Stimulated activated effector memory CD8-positive, alpha-beta T cell treated with anti-CD3 and anti-CD28 coated beads, Interleukin-12 subunit alpha, Interleukin-12 subunit beta, amount 100 ng/mL, for 72 hours (primary cell): ENCODE results near the gene MADD.

Experiments used
- ATAC-seq: fragments of 150-1000 bp; cut with Tn5 transposase; 2 replicates; pipeline ENCODE4 v1.10.0; 2021
- DNase-seq, 2 donors: peaks; one replicate each; pipeline ENCODE4 v3.0.0; 2021 to 2022; ENCODE audit warnings: low spot score in 2 of 2
- H3K27ac Mint-ChIP-seq: one replicate; pipeline ENCODE4 v1.8.0; 2022; ENCODE audit warnings: mild to moderate bottlenecking, mixed read lengths
- H3K36me3 Mint-ChIP-seq: one replicate; pipeline ENCODE4 v1.8.0; 2022; ENCODE audit warnings: mild to moderate bottlenecking, mixed read lengths
- H3K4me1 Mint-ChIP-seq: one replicate; pipeline ENCODE4 v1.8.0; 2022; ENCODE audit warnings: mixed read lengths
- H3K4me3 Mint-ChIP-seq: one replicate; pipeline ENCODE4 v1.8.0; 2022; ENCODE audit warnings: mild to moderate bottlenecking, mixed read lengths
- H3K9me3 Mint-ChIP-seq: one replicate; pipeline ENCODE4 v1.8.0; 2022; ENCODE audit warnings: mixed read lengths

MADD gene

DNA sequence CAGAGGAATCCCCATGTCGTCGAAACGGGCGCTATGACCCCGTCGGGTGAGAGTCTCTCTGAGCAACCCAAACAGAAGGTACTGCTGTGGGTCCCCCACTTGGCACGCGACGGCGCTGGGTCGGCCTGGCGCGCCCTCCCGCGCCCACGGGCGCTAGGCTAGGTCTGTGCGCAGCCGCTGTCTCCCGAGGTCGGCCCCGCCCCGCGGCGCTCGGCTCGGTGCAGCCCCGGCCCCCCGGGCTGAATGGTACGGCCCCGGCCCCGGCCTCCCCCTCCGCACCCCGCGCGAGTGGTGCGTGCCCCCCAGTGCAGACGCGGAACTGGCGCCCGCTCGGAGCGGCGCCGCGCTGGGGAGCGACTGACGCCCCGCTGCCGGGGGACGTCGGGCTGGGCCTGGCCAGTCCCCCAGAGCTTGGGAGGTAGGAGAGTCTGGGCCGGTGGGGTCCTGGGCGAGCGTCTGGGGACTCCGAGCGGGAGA lies at the start of gene MADD:
MADD (plus strand) TSS at position 305 of the 477 bp plus-strand sequence.
- Mint-ChIP-seq H3K4me3 (peak within 1 kb of the TSS; percentile 74), H3K9me3 (no peaks in the 10 kb centered on the region), H3K27ac (peak within 1 kb of the TSS; percentile 97), H3K4me1 (peaks cover 46% of the 10 kb centered on the region), H3K36me3 (peaks cover 31% of the 10 kb centered on the region)
- DNase-seq (peak in 1 of 2 donors; percentile 86), ATAC-seq (peak; percentile 89)

DNA sequence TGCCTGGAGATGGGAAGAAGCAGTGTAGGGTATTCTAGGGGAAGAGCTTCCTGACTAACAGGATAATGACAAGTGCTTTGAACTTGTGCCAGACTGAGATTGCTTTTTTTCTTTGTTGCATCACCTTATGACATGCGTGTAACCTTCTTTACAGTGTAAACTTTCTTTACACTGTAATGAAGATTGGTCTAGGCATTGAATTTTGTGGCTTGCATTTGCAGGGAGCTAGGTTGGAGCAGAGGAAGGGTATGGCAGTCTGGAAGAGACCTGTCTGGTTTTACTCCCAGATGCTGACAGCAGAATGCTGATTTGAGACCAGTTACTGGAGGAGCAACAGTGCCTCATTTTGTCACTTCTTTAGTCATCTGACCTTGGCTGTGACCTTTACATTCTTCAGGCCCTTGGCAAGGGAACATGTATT lies 49.5 kb upstream of the MADD start:
- ATAC-seq, result no peak
- Mint-ChIP-seq H3K9me3 (no peaks in the 10 kb centered on the region), H3K4me3 (peak overlapping the region; percentile 33), H3K4me1 (peaks cover 53% of the 10 kb centered on the region), H3K36me3 (peaks cover 100% of the 10 kb centered on the region), H3K27ac (peak overlapping the region; percentile 92)
- DNase-seq, result no peak

DNA sequence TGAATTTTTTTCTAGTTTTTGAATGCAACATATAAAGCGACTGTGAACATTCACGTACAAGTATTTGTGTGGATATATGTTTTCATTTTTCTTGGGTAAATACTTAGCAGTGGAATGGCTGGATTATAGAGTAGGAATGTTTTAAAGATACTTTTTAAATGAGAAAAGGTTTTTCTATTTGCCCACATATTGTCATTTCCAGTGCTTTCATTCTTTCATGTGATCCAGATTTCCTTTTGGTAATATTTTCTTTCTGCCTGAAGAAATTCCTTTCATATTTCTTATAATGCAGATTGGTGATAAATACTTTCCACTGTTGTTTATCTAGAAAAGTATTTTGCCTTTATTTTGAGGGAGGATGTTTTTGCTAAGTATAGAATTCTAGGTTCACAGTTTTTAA lies 47.2 kb upstream of the MADD start:
- Mint-ChIP-seq H3K4me1 (peaks cover 43% of the 10 kb centered on the region), H3K36me3 (peaks cover 100% of the 10 kb centered on the region), H3K9me3 (no peaks in the 10 kb centered on the region), H3K27ac (no peak overlapping the region), H3K4me3 (no peak overlapping the region)
- DNase-seq (no peak), ATAC-seq (no peak)

DNA sequence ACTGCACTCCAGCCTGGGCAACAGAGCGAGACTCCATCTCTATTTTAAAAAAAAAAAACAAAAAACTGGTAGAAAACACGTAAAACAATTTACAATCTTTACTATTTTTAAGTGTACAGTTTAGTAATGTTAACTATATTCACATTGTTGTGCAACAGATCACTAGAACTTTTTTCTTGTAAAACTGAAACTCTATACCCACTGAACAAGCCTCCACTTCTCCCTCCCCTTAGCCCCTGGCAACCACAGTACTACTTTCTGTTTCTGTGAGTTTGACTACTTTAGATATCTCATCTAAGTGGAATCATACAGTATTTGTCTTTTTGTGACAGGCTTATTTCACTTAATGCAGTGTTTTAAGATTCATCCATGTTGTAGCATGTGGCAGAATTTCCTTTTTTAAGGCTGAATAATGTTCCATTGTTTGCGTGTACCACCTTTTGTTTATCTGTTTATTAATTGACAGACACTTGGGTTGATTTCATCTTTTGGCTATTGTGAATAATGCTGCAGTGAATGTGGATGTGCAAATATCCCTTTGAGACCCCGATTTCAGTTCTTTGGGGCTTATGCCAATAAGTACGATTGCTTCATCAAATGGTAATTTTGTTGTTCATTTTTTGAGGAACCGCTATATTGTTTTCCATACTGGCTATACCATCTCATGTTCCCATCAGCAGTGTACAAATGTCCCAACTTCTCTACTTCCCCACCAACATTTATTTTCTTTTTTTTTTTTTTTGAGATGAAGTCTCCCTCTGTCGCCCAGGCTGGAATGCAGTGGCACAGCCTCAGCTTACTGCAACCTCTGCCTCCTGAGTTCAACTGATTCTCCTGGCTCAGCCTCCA lies 44.2 kb upstream of the MADD start:
- peak overlapping the region; percentile 32 for H3K27ac Mint-ChIP-seq
- ATAC-seq (peak; percentile 100), DNase-seq (no peak)
- no peaks in the 10 kb centered on the region for H3K9me3 Mint-ChIP-seq
- peak overlapping the region; percentile 31 for H3K4me3 Mint-ChIP-seq
- peaks cover 34% of the 10 kb centered on the region for H3K4me1 Mint-ChIP-seq
- H3K36me3 Mint-ChIP-seq, result peaks cover 100% of the 10 kb centered on the region

DNA sequence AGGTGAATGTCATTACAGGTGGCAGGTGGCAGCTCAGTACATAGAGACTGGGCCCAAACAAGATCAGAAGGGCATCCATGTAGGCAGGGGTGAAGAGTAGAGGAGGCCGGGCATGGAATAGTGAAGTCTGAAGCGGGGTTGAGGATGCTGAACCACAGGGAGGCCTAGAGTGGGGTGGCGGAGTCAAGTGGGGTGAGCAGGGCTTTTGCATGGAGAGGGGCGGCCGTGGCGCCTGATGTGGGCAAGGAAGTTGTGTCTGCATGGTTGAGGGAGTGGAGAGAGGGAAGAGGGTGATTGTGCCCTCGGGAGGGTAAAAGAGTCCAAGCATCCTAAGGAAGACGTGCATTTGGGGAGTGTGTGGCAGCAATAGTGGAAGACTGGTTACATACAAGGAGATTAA lies 40.8 kb upstream of the MADD start:
- peaks cover 34% of the 10 kb centered on the region for H3K4me1 Mint-ChIP-seq
- H3K36me3 Mint-ChIP-seq, result peaks cover 100% of the 10 kb centered on the region
- DNase-seq, result no peak
- no peaks in the 10 kb centered on the region for H3K9me3 Mint-ChIP-seq
- peak overlapping the region; percentile 75 for H3K27ac Mint-ChIP-seq
- ATAC-seq, result no peak
- no peak overlapping the region for H3K4me3 Mint-ChIP-seq

DNA sequence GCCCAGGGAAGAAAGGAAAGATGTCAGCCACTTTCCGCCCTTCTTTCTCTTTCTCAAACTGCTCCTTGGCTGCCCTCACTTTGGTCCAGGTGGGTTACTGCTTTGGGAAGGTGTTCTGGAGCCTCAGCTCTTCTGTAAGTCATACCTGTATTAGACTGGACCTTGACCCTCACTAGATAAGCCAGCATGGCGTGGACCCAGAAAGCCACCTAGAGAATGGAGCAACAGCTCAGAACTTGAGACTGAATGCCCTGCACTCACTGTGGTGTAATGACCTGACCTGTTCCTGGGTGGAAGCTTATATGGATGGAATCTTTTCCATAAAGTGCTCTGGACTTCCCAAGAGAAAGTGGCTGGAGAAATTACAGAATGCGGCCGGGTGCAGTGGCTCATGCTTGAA lies 36.9 kb upstream of the MADD start:
- H3K4me1 Mint-ChIP-seq, result peaks cover 35% of the 10 kb centered on the region
- ATAC-seq, result no peak
- no peak overlapping the region for H3K4me3 Mint-ChIP-seq
- peaks cover 100% of the 10 kb centered on the region for H3K36me3 Mint-ChIP-seq
- H3K27ac Mint-ChIP-seq, result no peak overlapping the region
- DNase-seq, result no peak
- H3K9me3 Mint-ChIP-seq, result no peaks in the 10 kb centered on the region

DNA sequence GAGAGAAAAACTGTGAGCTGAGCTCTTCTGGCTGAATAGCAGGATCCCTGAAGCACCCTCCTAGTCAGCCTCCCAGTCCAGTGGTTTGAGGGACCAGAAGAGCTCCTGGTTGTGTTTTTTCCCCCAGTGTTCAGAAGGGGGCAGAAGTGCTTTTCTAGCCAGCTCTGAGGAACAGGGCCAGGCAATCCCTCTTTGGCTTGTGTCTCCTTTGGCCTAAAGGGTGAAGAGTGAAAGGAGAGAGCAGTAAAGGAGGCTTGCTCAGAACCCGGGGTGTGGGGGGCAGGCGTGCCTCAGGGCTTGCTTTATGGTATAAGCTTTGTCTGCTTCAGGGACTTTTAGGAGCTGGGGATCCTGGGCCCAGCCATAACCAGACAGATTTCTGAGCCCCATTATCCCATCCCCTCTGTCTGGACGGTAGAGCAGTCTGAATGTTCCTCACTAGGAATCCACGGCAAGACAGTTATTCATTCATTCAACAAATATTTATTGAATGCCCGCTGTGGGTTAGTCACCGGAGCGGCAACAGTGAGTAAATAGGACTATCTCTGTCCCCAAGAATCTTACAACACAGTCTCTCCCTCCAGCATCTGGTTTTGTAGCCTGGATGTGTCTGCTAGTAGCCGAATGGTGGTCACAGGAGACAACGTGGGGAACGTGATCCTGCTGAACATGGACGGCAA lies 35.8 kb upstream of the MADD start:
- Mint-ChIP-seq H3K36me3 (peaks cover 100% of the 10 kb centered on the region), H3K4me1 (peaks cover 34% of the 10 kb centered on the region), H3K4me3 (no peak overlapping the region), H3K9me3 (no peaks in the 10 kb centered on the region), H3K27ac (peak overlapping the region; percentile 76)
- DNase-seq, result no peak
- peak; percentile 47 for ATAC-seq

DNA sequence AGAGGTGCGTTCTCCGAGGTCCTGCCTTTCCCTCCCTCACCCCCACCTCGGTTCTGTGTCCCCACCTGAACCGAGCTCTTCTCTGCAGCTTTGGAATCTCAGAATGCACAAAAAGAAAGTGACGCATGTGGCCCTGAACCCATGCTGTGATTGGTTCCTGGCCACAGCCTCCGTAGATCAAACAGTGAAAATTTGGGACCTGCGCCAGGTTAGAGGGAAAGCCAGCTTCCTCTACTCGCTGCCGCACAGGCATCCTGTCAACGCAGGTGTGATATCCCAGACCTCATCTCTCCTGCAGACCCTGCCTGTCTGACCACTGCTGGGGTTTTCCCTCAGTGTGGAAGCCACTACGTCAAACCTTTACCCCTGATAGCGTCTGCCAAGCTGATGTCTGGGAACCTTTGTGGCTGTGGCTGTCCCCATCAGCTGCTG lies 35.2 kb upstream of the MADD start:
- ATAC-seq (peak; percentile 50), DNase-seq (no peak)
- Mint-ChIP-seq H3K36me3 (peaks cover 100% of the 10 kb centered on the region), H3K27ac (peak overlapping the region; percentile 76), H3K4me1 (peaks cover 32% of the 10 kb centered on the region), H3K9me3 (no peaks in the 10 kb centered on the region), H3K4me3 (no peak overlapping the region)

DNA sequence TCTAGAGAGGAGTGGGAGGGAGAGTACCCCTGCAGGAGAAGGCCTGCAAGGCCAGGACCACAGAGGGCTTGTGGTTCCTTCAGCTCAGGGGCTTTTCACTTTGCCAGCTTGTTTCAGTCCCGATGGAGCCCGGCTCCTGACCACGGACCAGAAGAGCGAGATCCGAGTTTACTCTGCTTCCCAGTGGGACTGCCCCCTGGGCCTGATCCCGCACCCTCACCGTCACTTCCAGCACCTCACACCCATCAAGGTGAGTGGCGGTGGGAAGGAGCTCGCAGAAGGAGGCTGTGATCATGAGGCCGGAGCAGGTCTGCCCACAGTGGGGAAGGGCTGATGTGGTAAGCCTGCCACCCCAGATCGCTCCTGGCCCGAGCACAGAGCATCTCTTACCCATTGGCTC lies 34.8 kb upstream of the MADD start:
- peaks cover 100% of the 10 kb centered on the region for H3K36me3 Mint-ChIP-seq
- peak overlapping the region; percentile 76 for H3K27ac Mint-ChIP-seq
- H3K4me3 Mint-ChIP-seq, result no peak overlapping the region
- DNase-seq, result no peak
- no peaks in the 10 kb centered on the region for H3K9me3 Mint-ChIP-seq
- ATAC-seq, result no peak
- peaks cover 37% of the 10 kb centered on the region for H3K4me1 Mint-ChIP-seq

DNA sequence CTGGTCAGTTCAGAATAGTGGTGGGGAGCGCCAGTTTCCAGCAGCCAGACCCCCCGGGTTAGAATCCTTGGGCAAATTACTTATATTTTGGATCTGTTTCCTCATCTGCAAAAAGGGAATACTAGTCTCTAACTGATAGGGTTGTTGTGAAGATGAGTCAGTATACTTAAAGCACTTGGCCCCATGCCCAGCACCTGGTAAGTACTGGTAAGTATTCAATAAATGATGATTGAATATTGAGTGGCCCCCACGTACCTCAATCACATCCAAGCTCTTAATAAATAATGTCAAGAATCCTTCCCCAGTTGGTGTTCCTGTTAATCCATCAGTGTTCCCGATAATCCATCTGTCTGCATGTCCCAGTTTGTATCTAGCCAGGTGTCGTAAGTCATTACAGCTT lies 33.5 kb upstream of the MADD start:
- H3K36me3 Mint-ChIP-seq, result peaks cover 100% of the 10 kb centered on the region
- peak overlapping the region; percentile 72 for H3K27ac Mint-ChIP-seq
- H3K4me1 Mint-ChIP-seq, result peaks cover 41% of the 10 kb centered on the region
- H3K9me3 Mint-ChIP-seq, result no peaks in the 10 kb centered on the region
- no peak overlapping the region for H3K4me3 Mint-ChIP-seq
- DNase-seq, result no peak
- no peak for ATAC-seq

DNA sequence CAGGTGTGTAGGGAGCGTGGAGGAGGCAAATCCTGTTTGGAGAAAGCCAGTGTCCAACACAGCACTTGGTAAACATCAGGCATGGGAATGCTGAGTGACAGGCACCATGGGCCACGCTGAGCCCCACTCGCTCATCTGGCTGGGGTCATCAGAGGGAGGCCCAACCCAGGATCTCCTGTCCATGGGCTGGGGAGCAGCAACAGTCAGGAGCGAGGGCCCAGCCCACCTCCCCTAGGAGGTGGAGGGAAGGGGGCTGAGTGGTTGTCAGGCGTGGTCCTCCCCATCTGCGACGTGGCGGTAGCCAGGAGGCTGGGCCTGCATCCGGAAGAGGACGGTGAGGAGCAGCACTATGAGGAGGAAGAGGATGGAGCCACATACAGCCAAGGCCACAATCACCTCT lies 30.1 kb upstream of the MADD start:
- Mint-ChIP-seq H3K4me1 (peaks cover 46% of the 10 kb centered on the region), H3K9me3 (no peaks in the 10 kb centered on the region), H3K4me3 (no peak overlapping the region), H3K36me3 (peaks cover 100% of the 10 kb centered on the region), H3K27ac (peak overlapping the region; percentile 86)
- no peak for ATAC-seq
- no peak for DNase-seq

DNA sequence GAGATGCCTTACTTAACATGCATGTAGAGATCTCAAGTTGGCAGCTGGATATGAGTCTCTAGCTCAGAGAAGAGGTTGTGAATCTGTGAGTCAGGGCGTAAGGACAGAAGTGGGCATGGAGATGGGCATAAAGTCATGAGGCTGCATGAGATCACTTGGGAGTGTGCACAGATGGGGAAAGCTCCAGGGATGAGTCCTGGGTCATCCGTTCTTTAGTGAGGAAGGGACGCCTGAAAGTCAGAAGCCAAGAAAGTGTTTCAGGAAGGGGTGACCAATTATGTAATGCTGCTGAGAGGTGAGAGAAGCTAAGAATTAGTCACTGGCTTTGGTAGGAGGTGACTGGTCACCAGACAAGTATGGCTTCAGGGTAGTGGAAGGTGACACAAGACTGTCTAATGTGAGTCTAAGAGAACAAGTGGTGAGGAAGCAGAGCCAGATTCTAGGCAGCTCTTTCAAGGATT lies 28.1 kb upstream of the MADD start:
- Mint-ChIP-seq H3K36me3 (peaks cover 99% of the 10 kb centered on the region), H3K4me1 (peaks cover 41% of the 10 kb centered on the region), H3K9me3 (no peaks in the 10 kb centered on the region)

DNA sequence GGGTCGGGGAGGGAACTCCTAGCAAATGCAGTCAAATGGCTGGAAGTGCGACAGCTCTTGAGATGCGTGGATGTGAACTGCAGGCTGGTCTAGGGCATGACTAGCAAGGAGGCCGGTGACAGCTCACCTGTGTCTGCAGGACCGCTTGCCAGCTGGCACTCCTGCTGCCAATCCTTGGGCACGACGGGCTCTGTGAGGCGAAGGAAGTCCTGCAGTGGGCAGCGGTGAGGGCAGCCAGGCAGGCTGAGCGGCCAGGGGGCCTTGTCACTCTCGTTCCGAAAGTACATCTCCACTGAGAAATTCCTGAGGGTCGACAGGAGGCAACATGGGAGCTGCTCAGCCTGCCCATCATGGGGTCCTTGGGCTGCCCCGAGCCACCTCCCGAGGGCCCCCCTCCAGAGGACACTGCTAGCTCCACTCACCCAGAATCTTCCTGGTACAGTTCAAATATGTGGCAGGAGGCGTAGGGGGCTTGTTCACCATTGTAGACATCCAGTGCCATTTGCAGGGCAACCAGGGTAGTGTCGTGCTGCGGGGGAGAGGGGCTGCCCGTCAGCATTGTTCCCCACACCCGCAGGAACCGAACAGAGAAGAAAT lies 27.2 kb upstream of the MADD start:
- Mint-ChIP-seq H3K36me3 (peaks cover 94% of the 10 kb centered on the region), H3K27ac (peak overlapping the region; percentile 86), H3K4me3 (no peak overlapping the region), H3K4me1 (peaks cover 44% of the 10 kb centered on the region), H3K9me3 (no peaks in the 10 kb centered on the region)
- ATAC-seq, result no peak
- DNase-seq, result no peak

More for the DNA sequence above, 28.1 kb upstream of the MADD start:
- H3K4me3 Mint-ChIP-seq, result no peak overlapping the region
- ATAC-seq (peak; percentile 73), DNase-seq (no peak)
- H3K27ac Mint-ChIP-seq, result peak overlapping the region; percentile 86

DNA sequence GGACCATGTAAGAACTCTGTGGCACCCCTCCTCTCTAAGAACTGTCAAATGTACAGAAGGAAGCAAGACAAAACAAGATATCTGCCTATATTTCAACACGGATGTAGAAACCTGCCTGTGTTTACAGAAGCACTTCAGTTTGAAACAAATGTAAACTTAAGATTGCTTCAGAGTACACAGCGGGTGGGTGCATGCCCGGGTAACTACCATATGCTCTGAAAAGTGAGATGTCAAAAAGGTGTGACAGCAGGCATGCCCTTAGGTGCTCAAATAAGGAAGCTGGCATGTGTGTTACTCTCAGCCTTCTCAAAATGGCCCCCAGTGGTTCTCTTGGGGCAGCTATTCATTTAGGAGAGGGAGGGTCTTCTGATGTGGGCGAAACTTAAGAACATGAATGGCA lies 26.5 kb upstream of the MADD start:
- Mint-ChIP-seq H3K27ac (peak overlapping the region; percentile 86), H3K4me1 (peaks cover 46% of the 10 kb centered on the region), H3K36me3 (peaks cover 86% of the 10 kb centered on the region), H3K9me3 (no peaks in the 10 kb centered on the region), H3K4me3 (no peak overlapping the region)
- DNase-seq (no peak), ATAC-seq (no peak)
